Gastrocnemius medialis (tissue), 4 donors: ENCODE data around the gene CDH23. TPM values are rescaled to one million over a fixed set of nuclear protein-coding genes. Genes with fewer than 3 reads are reported as not detected.

Source experiments
- ATAC-seq, 2 donors: fragments of 150-250 bp; one replicate each; pipeline ENCODE4 v1.9.1; 2016
- DNase-seq, 2 donors: peaks; one replicate each; pipeline ENCODE4 v3.0.0-alpha.2; 2019
- H3K27ac ChIP-seq, 4 donors: fragments of 200-600 bp; sonication (generic); 1 replicate in 1 of 4; 2 replicates in 3 of 4; pipeline ENCODE4 v1.5.1; 2016 to 2018; ENCODE audit warnings: mild to moderate bottlenecking in 2 of 4, moderate library complexity in 1 of 4
- H3K27me3 ChIP-seq, 3 donors: fragments of 200-600 bp; sonication (generic) in 2 of 3; 1 replicate in 1 of 3; 2 replicates in 2 of 3; pipeline versions ENCODE4 v1.5.1 to v1.6.0; 2016 to 2019; ENCODE audit warnings: mild to moderate bottlenecking in 1 of 3, moderate library complexity in 1 of 3
- H3K36me3 ChIP-seq, 2 donors: fragments of 200-600 bp; sonication (generic) in 1 of 2; one replicate each; pipeline ENCODE4 v1.5.1; 2017 to 2018
- H3K4me1 ChIP-seq, 2 donors: fragments of 200-600 bp; sonication (generic) in 1 of 2; one replicate each; pipeline ENCODE4 v1.5.1; 2016 to 2017; ENCODE audit warnings: mild to moderate bottlenecking in 2 of 2
- H3K4me3 ChIP-seq, 4 donors: fragments of 200-600 bp; sonication (generic) in 3 of 4; 1 replicate in 1 of 4; 2 replicates in 3 of 4; pipeline ENCODE4 v1.5.1; 2016 to 2019; ENCODE audit warnings: mild to moderate bottlenecking in 2 of 4
- H3K9me3 ChIP-seq, 3 donors: fragments of 200-600 bp; sonication (generic) in 2 of 3; 1 replicate in 1 of 3; 2 replicates in 2 of 3; pipeline ENCODE4 v1.5.1; 2016 to 2019
- CTCF ChIP-seq, 5 experiments: fragments of 450-650 bp in 3 of 5; fragments of 200-600 bp in 2 of 5; sonication (generic) in 2 of 5; IDR thresholded peaks in 4 of 5; conservative IDR thresholded peaks in 1 of 5; 1 replicate in 4 of 5; 2 replicates in 1 of 5; pipeline ENCODE4 v1.5.1; 2016 to 2019; ENCODE audit warnings: antibody characterized with exemption in 5 of 5, mild to moderate bottlenecking in 3 of 5, moderate library complexity in 3 of 5
- POLR2A ChIP-seq, 2 donors: fragments of 450-650 bp; IDR thresholded peaks; one replicate each; pipeline ENCODE4 v1.6.1; 2017; ENCODE audit warnings: antibody characterized with exemption in 2 of 2, mild to moderate bottlenecking in 2 of 2, moderate library complexity in 2 of 2
- in situ Hi-C, 4 donors: fragments of 200-750 bp; cut with MboI; loops; one replicate each; pipeline versions ENCODE4 v1.15.0 to v1.8.0; 2017; ENCODE audit warnings: low sequenced_read_pairs in 4 of 4
- intact Hi-C: fragments of 100-400 bp; cut with DNase I; formaldehyde crosslinking; loops from one replicate; pipeline ENCODE4 v1.15.1; 2023; ENCODE audit warnings: low total_unique reads
- total RNA-seq, 4 donors: library from RNA; depleted of rRNA; stranded (reverse); fragments of >200 nt; gene quantifications; one replicate each; pipeline versions ENCODE4 v1.1.0 to v1.2.3, GENCODE V29; 2016

CDH23 gene
- total RNA-seq, 4 donors from 2014 or later: 0.53 to 1.8 (median 1.2) TPM

GRCh38 chr10:71478813-71479365 is 82.2 kb downstream of the CDH23 start:
- H3K4me1 ChIP-seq: peaks cover 25 to 42% of the 10 kb centered on the region in 2 donors
- in situ Hi-C loops: no loop called here

GRCh38 chr10:71479831-71480230 is 83.1 kb downstream of the CDH23 start:
- Histone ChIP-seq H3K4me3 (no peak overlapping the region), H3K27ac (no peak overlapping the region), H3K36me3 (no peaks in the 10 kb centered on the region), H3K9me3 (no peaks in the 10 kb centered on the region), H3K4me1 (peaks cover 16 to 33% of the 10 kb centered on the region in 2 donors), H3K27me3 (no peaks in the 10 kb centered on the region)
- ATAC-seq (no peak), DNase-seq (no peak)
- intact Hi-C loops (loop anchor here (5.0 kb wide), 2 partner anchors 83 to 163 kb away; partner anchors contain the start of genes CDH23 and SLC29A3), in situ Hi-C loops (no loop called here)
- TF ChIP-seq CTCF (IDR thresholded peaks at IDR 0.05 in 4 of 5, conservative IDR thresholded peaks at IDR 0.05 in 1 of 5): no peak
- TF ChIP-seq POLR2A (IDR thresholded peaks at IDR 0.05): no peak

More at GRCh38 chr10:71478813-71479365, 82.2 kb downstream of the CDH23 start:
- intact Hi-C loops: loop anchor here (5.0 kb wide), 1 partner anchor 162 kb away; the partner anchor contains the start of gene SLC29A3
- Histone ChIP-seq H3K4me3 (no peak overlapping the region), H3K36me3 (no peaks in the 10 kb centered on the region), H3K27me3 (no peaks in the 10 kb centered on the region), H3K9me3 (no peaks in the 10 kb centered on the region), H3K27ac (no peak overlapping the region)
- no peak for TF ChIP-seq CTCF (IDR thresholded peaks at IDR 0.05 in 4 of 5, conservative IDR thresholded peaks at IDR 0.05 in 1 of 5)
- no peak for TF ChIP-seq POLR2A (IDR thresholded peaks at IDR 0.05)
- DNase-seq: no peak
- ATAC-seq: no peak

GRCh38 chr10:71480662-71481061 is 83.9 kb downstream of the CDH23 start:
- TF ChIP-seq CTCF (IDR thresholded peaks at IDR 0.05 in 4 of 5, conservative IDR thresholded peaks at IDR 0.05 in 1 of 5) (no peak), POLR2A (IDR thresholded peaks at IDR 0.05) (no peak)
- ATAC-seq (no peak), DNase-seq (no peak)
- no peak overlapping the region for H3K27ac ChIP-seq
- peaks cover 9 to 25% of the 10 kb centered on the region in 2 donors for H3K4me1 ChIP-seq
- intact Hi-C loops: loop anchor here (5.0 kb wide), 1 partner anchor 83 kb away; the partner anchor contains the start of gene CDH23
- no peaks in the 10 kb centered on the region for H3K9me3 ChIP-seq
- H3K36me3 ChIP-seq: no peaks in the 10 kb centered on the region
- no peak overlapping the region for H3K4me3 ChIP-seq
- H3K27me3 ChIP-seq: no peaks in the 10 kb centered on the region
- in situ Hi-C loops: no loop called here

GRCh38 chr10:71481746-71482410 is 85.2 kb downstream of the CDH23 start:
- in situ Hi-C loops: no loop called here
- no peak overlapping the region for H3K4me3 ChIP-seq
- no peak for TF ChIP-seq POLR2A (IDR thresholded peaks at IDR 0.05)
- no peak for TF ChIP-seq CTCF (IDR thresholded peaks at IDR 0.05 in 4 of 5, conservative IDR thresholded peaks at IDR 0.05 in 1 of 5)

More at GRCh38 chr10:71481746-71482410, 85.2 kb downstream of the CDH23 start:
- no peak for ATAC-seq
- intact Hi-C loops: loop anchor here (5.0 kb wide), 1 partner anchor 85 kb away; the partner anchor contains the start of gene CDH23
- no peaks in the 10 kb centered on the region for H3K9me3 ChIP-seq
- H3K27me3 ChIP-seq: no peaks in the 10 kb centered on the region
- DNase-seq: no peak
- peaks cover 2 to 12% of the 10 kb centered on the region in 2 donors for H3K4me1 ChIP-seq
- H3K27ac ChIP-seq: no peak overlapping the region
- no peaks in the 10 kb centered on the region for H3K36me3 ChIP-seq
